BLaER1 treated with 17β-estradiol and CSF1 and Interleukin-3, amounts not matched to agents 10 nM and 100 nM (cell line): ENCODE data around the gene ZNF10.

Experiments
- H3K27ac ChIP-seq, 11 experiments: shearing (Covaris generic); formaldehyde crosslinking; 2 replicates each; pipeline ENCODE4 v1.8.1; 2022
- H3K27me3 ChIP-seq, 11 experiments: shearing (Covaris generic); formaldehyde crosslinking; 2 replicates each; pipeline ENCODE4 v1.8.1; 2022
- H3K36me3 ChIP-seq, 11 experiments: shearing (Covaris generic); formaldehyde crosslinking; 2 replicates each; pipeline ENCODE4 v1.8.1; 2022
- H3K4me1 ChIP-seq, 10 experiments: shearing (Covaris generic); formaldehyde crosslinking; 2 replicates each; pipeline ENCODE4 v1.8.1; 2022
- H3K4me2 ChIP-seq, 11 experiments: shearing (Covaris generic); formaldehyde crosslinking; 2 replicates each; pipeline ENCODE4 v1.8.1; 2022
- H3K4me3 ChIP-seq, 10 experiments: shearing (Covaris generic); formaldehyde crosslinking; 2 replicates each; pipeline ENCODE4 v1.8.1; 2022
- H3K9ac ChIP-seq, 11 experiments: shearing (Covaris generic); formaldehyde crosslinking; 2 replicates each; pipeline ENCODE4 v1.8.1; 2022
- H3K9me3 ChIP-seq, 11 experiments: shearing (Covaris generic); formaldehyde crosslinking; replicated peaks in 1 of 11; 2 replicates each; pipeline ENCODE4 v1.8.1; 2022
- H4K20me1 ChIP-seq, 11 experiments: shearing (Covaris generic); formaldehyde crosslinking; 2 replicates each; pipeline ENCODE4 v1.8.1; 2022
- Cebpa-rat ChIP-seq, 11 experiments: shearing (Covaris generic); IDR thresholded peaks; 2 replicates each; pipeline ENCODE4 v1.8.1; 2022

Gene ZNF10

GRCh38 chr12:133124674-133125073 lies 5.8 kb upstream of the ZNF10 start:
- no peak for TF ChIP-seq Cebpa-rat (IDR thresholded peaks at IDR 0.05)
- no peaks in the 10 kb centered on the region for H3K27me3 ChIP-seq
- H3K36me3 ChIP-seq, result peaks cover 83 to 92% (median 88%) of the 10 kb centered on the region in 11 experiments
- H3K4me1 ChIP-seq, result peaks cover 0 to 5% (median 3%) of the 10 kb centered on the region in 10 experiments; a peak in 5 of 20 replicates
- no peak overlapping the region for H3K27ac ChIP-seq
- H3K9ac ChIP-seq, result no peak overlapping the region
- H3K4me2 ChIP-seq, result no peak overlapping the region
- peak overlapping the region in 3 of 10 experiments; percentile 5 to 77 (median 40); a peak in 3 of 20 replicates for H3K4me3 ChIP-seq
- peaks cover 94 to 97% (median 96%) of the 10 kb centered on the region in 11 experiments for H3K9me3 ChIP-seq
- no peaks in the 10 kb centered on the region for H4K20me1 ChIP-seq

GRCh38 chr12:133129368-133130037 lies 924 bp upstream of the ZNF10 start:
- no peak for TF ChIP-seq Cebpa-rat (IDR thresholded peaks at IDR 0.05)
- peaks cover 59 to 76% (median 67%) of the 10 kb centered on the region in 11 experiments for H3K36me3 ChIP-seq
- H3K4me3 ChIP-seq, result peak overlapping the region; percentile 77 to 89 (median 86)
- H3K9me3 ChIP-seq, result peaks cover 77 to 83% (median 80%) of the 10 kb centered on the region in 11 experiments
- H3K27me3 ChIP-seq, result no peaks in the 10 kb centered on the region
- peak overlapping the region; percentile 76 to 88 (median 86) for H3K9ac ChIP-seq
- peaks cover 0 to 12% (median 9%) of the 10 kb centered on the region in 10 experiments; a peak in 9 of 20 replicates for H3K4me1 ChIP-seq
- H3K4me2 ChIP-seq, result peak overlapping the region; percentile 52 to 88 (median 66)
- no peaks in the 10 kb centered on the region for H4K20me1 ChIP-seq
- H3K27ac ChIP-seq, result peak overlapping the region; percentile 70 to 88 (median 83)

GRCh38 chr12:133130808-133131128 lies 341 bp downstream of the ZNF10 start:
- TF ChIP-seq Cebpa-rat (IDR thresholded peaks at IDR 0.05), result no peak
- Histone ChIP-seq H3K36me3 (peaks cover 63 to 76% (median 68%) of the 10 kb centered on the region in 11 experiments), H3K9me3 (peaks cover 77 to 83% (median 80%) of the 10 kb centered on the region in 11 experiments)

DNA sequence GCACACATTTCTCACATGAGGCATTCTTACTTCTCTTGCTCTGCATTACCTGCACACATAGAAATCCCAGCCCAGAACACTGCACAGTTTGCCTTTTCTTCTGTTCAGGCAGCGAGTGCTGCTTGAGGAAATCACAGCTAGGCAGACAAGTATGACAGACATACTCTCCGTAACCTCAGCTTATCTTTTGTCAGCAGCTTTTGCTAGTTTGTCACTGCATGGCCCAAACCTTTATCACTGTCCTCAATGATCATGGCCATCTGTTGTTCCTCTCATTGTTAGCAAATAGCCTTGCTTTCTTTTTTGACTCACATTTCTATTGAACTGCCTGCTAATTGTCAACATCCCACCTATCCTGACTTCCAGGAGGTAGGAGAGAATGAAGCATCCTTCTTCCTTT lies 5.3 kb downstream of the ZNF10 start:
- Histone ChIP-seq H3K9me3 (peaks cover 92 to 97% (median 95%) of the 10 kb centered on the region in 11 experiments), H3K4me1 (peaks cover 0 to 9% (median 6%) of the 10 kb centered on the region in 10 experiments; a peak in 7 of 20 replicates), H3K4me2 (no peak overlapping the region), H3K4me3 (peak overlapping the region in 3 of 10 experiments; percentile 5 to 15 (median 5); a peak in 1 of 20 replicates), H3K9ac (no peak overlapping the region), H3K27ac (no peak overlapping the region), H4K20me1 (no peaks in the 10 kb centered on the region), H3K27me3 (no peaks in the 10 kb centered on the region), H3K36me3 (peaks cover 85 to 94% (median 87%) of the 10 kb centered on the region in 11 experiments)
- TF ChIP-seq Cebpa-rat (IDR thresholded peaks at IDR 0.05), result no peak

More at GRCh38 chr12:133130808-133131128, 341 bp downstream of the ZNF10 start:
- Histone ChIP-seq H4K20me1 (no peaks in the 10 kb centered on the region), H3K4me2 (peak overlapping the region; percentile 55 to 89 (median 83)), H3K4me3 (peak overlapping the region; percentile 77 to 89 (median 86)), H3K27me3 (no peaks in the 10 kb centered on the region), H3K9ac (peak overlapping the region; percentile 76 to 88 (median 86)), H3K27ac (peak overlapping the region; percentile 70 to 88 (median 83)), H3K4me1 (peaks cover 0 to 12% (median 9%) of the 10 kb centered on the region in 10 experiments; a peak in 9 of 20 replicates)

DNA sequence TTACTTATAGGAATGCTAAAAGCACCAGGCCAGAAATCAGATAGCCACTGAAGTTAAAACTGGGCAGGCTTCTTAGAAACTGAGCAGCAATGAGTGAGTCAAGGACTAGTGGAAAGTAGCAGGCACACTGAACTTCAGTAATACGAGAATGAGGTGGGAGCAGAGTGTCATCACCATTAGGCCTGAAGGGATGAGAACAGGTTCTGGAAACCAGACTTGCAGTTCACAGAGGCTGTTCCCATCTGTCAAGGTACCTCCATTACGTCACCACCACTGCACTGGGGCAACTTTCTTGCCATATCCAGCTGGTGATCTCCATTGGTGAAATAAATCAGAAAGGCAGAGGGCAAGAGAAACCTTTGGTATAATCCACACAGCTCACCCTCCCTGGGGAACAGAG lies 15.6 kb downstream of the ZNF10 start:
- Histone ChIP-seq H3K36me3 (peaks cover 97 to 100% (median 99%) of the 10 kb centered on the region in 11 experiments), H3K9ac (no peak overlapping the region), H3K9me3 (peaks cover 98 to 100% (median 99%) of the 10 kb centered on the region in 11 experiments), H3K27ac (no peak overlapping the region), H3K4me1 (no peaks in the 10 kb centered on the region), H3K27me3 (no peaks in the 10 kb centered on the region), H3K4me2 (no peak overlapping the region), H3K4me3 (no peak overlapping the region; a peak in 2 of 20 replicates), H4K20me1 (no peaks in the 10 kb centered on the region)
- no peak for TF ChIP-seq Cebpa-rat (IDR thresholded peaks at IDR 0.05)

- no peak for TF ChIP-seq Cebpa-rat (IDR thresholded peaks at IDR 0.05)
- H3K4me3 ChIP-seq, result peak overlapping the region; percentile 5 to 46 (median 22); a peak in 10 of 20 replicates
- no peaks in the 10 kb centered on the region; a peak in 1 of 22 replicates for H3K27me3 ChIP-seq
- peaks cover 100% of the 10 kb centered on the region in 11 experiments for H3K9me3 ChIP-seq
- H3K36me3 ChIP-seq, result peaks cover 80 to 95% (median 90%) of the 10 kb centered on the region in 11 experiments
- no peak overlapping the region for H3K27ac ChIP-seq
- H3K4me1 ChIP-seq, result peaks cover 0 to under 1% (median 0%) of the 10 kb centered on the region in 10 experiments; a peak in 2 of 20 replicates
- no peak overlapping the region for H3K9ac ChIP-seq
- H4K20me1 ChIP-seq, result no peaks in the 10 kb centered on the region
- H3K4me2 ChIP-seq, result no peak overlapping the region
Observed at GRCh38 chr12:133156125-133156690, 25.8 kb downstream of the ZNF10 start.

- Histone ChIP-seq H3K4me1 (peaks cover 0 to 11% (median 0%) of the 10 kb centered on the region in 10 experiments; a peak in 5 of 20 replicates), H3K27ac (no peak overlapping the region), H3K4me2 (no peak overlapping the region), H3K36me3 (peaks cover 0 to 11% (median 0%) of the 10 kb centered on the region in 11 experiments; a peak in 2 of 22 replicates), H3K9me3 (peaks cover 98 to 100% (median 100%) of the 10 kb centered on the region in 11 experiments), H3K4me3 (no peak overlapping the region), H4K20me1 (no peaks in the 10 kb centered on the region), H3K9ac (no peak overlapping the region), H3K27me3 (no peaks in the 10 kb centered on the region)
- no peak for TF ChIP-seq Cebpa-rat (IDR thresholded peaks at IDR 0.05)
Observed at GRCh38 chr12:133165776-133166175, 35.3 kb downstream of the ZNF10 start.

DNA sequence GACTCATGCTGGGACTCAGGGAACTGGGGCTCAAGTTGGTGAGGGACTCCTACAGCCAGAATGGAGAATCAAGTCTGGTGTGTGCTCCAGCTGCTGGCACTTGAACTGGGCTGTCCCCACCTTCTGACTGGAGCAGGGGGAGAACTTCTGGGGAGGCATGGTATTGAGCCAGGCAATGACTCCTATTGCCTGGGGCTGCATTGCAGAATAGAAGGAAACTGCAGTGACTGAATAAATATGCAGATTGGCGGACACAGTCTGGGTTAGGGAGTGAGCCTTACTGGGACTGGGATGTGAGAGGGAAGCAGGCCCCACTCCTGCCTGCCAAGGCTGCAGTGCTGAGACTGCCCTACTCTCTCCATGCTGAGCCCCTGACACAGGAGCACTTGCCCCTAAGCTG lies 42.1 kb downstream of the ZNF10 start:
- no peak overlapping the region for H3K4me2 ChIP-seq
- no peak overlapping the region for H3K4me3 ChIP-seq
- H4K20me1 ChIP-seq, result no peaks in the 10 kb centered on the region
- H3K4me1 ChIP-seq, result no peaks in the 10 kb centered on the region
- no peaks in the 10 kb centered on the region for H3K27me3 ChIP-seq
- peaks cover 98 to 100% (median 100%) of the 10 kb centered on the region in 11 experiments for H3K9me3 ChIP-seq
- H3K36me3 ChIP-seq, result no peaks in the 10 kb centered on the region; a peak in 1 of 22 replicates
- TF ChIP-seq Cebpa-rat (IDR thresholded peaks at IDR 0.05), result no peak
- no peak overlapping the region for H3K27ac ChIP-seq
- no peak overlapping the region for H3K9ac ChIP-seq

GRCh38 chr12:133174901-133175300 lies 44.5 kb downstream of the ZNF10 start:
- no peak for TF ChIP-seq Cebpa-rat (IDR thresholded peaks at IDR 0.05)
- H4K20me1 ChIP-seq, result no peaks in the 10 kb centered on the region
- H3K27me3 ChIP-seq, result no peaks in the 10 kb centered on the region
- no peak overlapping the region for H3K4me2 ChIP-seq
- no peak overlapping the region for H3K9ac ChIP-seq
- no peak overlapping the region for H3K4me3 ChIP-seq
- H3K9me3 ChIP-seq, result peaks cover 98 to 100% (median 100%) of the 10 kb centered on the region in 11 experiments
- no peaks in the 10 kb centered on the region; a peak in 1 of 22 replicates for H3K36me3 ChIP-seq
- H3K27ac ChIP-seq, result no peak overlapping the region
- no peaks in the 10 kb centered on the region for H3K4me1 ChIP-seq
